ENCODE data around the gene PLXNB2.

PLXNB2 gene

GRCh38 chr22:50236731-50237409, 70.6 kb downstream of the PLXNB2 start (continued):
- TF ChIP-seq ELK4 (IDR thresholded peaks at IDR 0.05; ENCODE audit: borderline replicate concordance, low read depth, low read length) (no peak), SCRT1 (tag by site-specific recombination; IDR thresholded peaks at IDR 0.05; ENCODE audit: borderline replicate concordance) (peak; percentile 12; the same call in 1 of the 2 replicates), GLIS1 (tag by site-specific recombination; IDR thresholded peaks at IDR 0.05) (peak; percentile 63), ZNF654 (tag by site-specific recombination; IDR thresholded peaks at IDR 0.05; ENCODE audit: low read depth) (peak; percentile 21), KLF16 (tag by site-specific recombination; IDR thresholded peaks at IDR 0.05) (no peak), BCL6B (tag by site-specific recombination; IDR thresholded peaks at IDR 0.05) (no peak)

DNA sequence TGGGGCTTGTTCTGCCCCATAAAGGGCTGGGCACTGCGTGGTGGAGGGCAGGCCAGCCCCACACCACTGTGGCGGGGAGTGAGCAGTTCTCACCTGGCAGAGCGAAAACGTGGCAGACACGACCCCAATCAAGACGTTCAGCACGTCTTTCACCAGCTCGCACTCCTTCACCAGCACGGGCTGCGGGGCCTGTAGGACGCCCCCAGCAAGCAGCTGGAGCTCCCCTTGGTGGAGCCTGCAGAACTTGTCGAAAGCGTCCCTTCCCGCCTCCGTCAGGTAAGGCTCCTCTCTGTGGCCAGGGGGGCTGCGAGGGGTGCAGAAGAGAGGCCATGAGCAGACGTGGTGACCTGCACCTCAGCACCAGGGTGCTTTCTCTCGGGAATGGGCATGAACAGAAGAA, 74.2 kb downstream of the PLXNB2 start:
- ChIA-PET POLR2A (interaction anchor here (1.3 kb wide), 1 partner anchor 11 kb away, joined by 4 read pairs; the partner anchor contains the start of gene TUBGCP6), CTCF (interaction anchor here (0.7 to 1.8 kb wide), 5 partner anchors 8 to 198 kb away, joined by 3 to 7 read pairs (median 3); no protein-coding TSS in a partner anchor)
- peaks cover 29 to 71% of the 10 kb centered on the region in 2 experiments for H3K36me3 ChIP-seq (ENCODE audit: control insufficient read depth in 2 of 2, insufficient read depth in 1 of 2, low read length in 2 of 2)
- no peak for TF ChIP-seq SP3 (tag by site-specific recombination; IDR thresholded peaks at IDR 0.05)
- no peak overlapping the region for H3K4me3 ChIP-seq (ENCODE audit: low read depth, low read length)
- no peaks in the 10 kb centered on the region for H3K9me3 ChIP-seq (ENCODE audit: control insufficient read depth, insufficient read depth, low read depth, low read length)
- H3K27ac ChIP-seq (ENCODE audit: extremely low read depth, low read depth, low read length), result no peak overlapping the region
- no peaks in the 10 kb centered on the region for H3K4me1 ChIP-seq (ENCODE audit: control insufficient read depth, insufficient read depth, low read length)

DNA sequence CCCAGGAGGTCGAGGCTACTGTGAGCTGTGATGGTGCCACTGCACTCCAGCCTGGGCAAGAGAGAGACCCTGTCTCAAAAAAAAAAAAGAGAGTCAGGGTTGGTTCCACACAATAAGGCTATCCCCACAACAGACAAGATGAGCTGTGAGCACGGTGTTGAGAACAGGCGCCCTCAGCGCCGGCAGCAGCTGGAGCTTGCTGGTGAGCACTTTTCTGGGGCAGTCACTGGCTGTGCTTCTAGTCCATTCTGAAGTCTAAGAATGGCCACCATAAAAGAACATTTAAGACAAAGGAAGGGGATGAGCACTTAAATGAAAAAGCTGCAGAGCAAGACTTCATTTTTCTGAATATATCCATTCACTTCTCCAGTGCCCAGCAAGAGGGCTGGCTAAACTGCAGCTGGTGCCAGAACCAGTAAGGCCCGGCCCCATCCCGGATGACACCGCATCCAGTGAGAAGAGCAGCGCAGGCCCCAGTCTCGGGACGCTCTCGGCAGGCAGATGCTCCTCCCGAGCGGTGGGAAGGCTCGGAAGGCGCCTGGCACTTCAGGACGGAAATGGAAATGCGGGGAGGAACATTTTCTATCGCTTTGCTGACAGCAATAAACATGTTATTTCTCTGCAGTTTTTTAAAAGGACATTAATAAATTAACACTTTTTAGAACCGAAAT, 74.8 kb downstream of the PLXNB2 start:
- POLR2A ChIA-PET, result interaction anchor here (0.7 to 1.3 kb wide), 2 partner anchors 12 to 110 kb away, joined by 3 to 4 read pairs; partner anchors contain the start of gene TUBGCP6
- H3K9me3 ChIP-seq (ENCODE audit: control insufficient read depth, insufficient read depth, low read depth, low read length), result no peaks in the 10 kb centered on the region
- H3K4me3 ChIP-seq (ENCODE audit: low read depth, low read length), result no peak overlapping the region
- CTCF ChIA-PET, result interaction anchor here (0.7 to 1.8 kb wide), 5 partner anchors 9 to 198 kb away, joined by 3 to 7 read pairs (median 3); no protein-coding TSS in a partner anchor
- no peaks in the 10 kb centered on the region for H3K4me1 ChIP-seq (ENCODE audit: control insufficient read depth, insufficient read depth, low read length)
- no peak overlapping the region for H3K27ac ChIP-seq (ENCODE audit: extremely low read depth, low read depth, low read length)
- peaks cover 23 to 71% of the 10 kb centered on the region in 2 experiments for H3K36me3 ChIP-seq (ENCODE audit: control insufficient read depth in 2 of 2, insufficient read depth in 1 of 2, low read length in 2 of 2)
- no peak for TF ChIP-seq ZNF366 (tag by site-specific recombination; conservative IDR thresholded peaks at IDR 0.05)
- no peak for TF ChIP-seq ZBTB44 (tag by site-specific recombination; IDR thresholded peaks at IDR 0.05)
- no peak for TF ChIP-seq REPIN1 (tag by site-specific recombination; IDR thresholded peaks at IDR 0.05; ENCODE audit: low read depth)
- no peak for TF ChIP-seq ZNF121 (tag by site-specific recombination; IDR thresholded peaks at IDR 0.05)
- TF ChIP-seq SETDB1 (IDR thresholded peaks at IDR 0.05; ENCODE audit: insufficient read length, low read length), result no peak
- TF ChIP-seq ZNF670 (tag by site-specific recombination; IDR thresholded peaks at IDR 0.05; ENCODE audit: low read depth), result no peak
- no peak for TF ChIP-seq ZNF433 (tag by site-specific recombination; IDR thresholded peaks at IDR 0.05; ENCODE audit: low read depth)
- TF ChIP-seq ZNF354C (tag by site-specific recombination; IDR thresholded peaks at IDR 0.05; ENCODE audit: borderline replicate concordance, low read depth), result no peak
- TF ChIP-seq OSR2 (tag by site-specific recombination; IDR thresholded peaks at IDR 0.05), result no peak
- no peak for TF ChIP-seq YY1 (tag by site-specific recombination; IDR thresholded peaks at IDR 0.05)
- TF ChIP-seq ZNF140 (tag by site-specific recombination; IDR thresholded peaks at IDR 0.05), result no peak
- no peak for TF ChIP-seq ZNF2 (tag by site-specific recombination; IDR thresholded peaks at IDR 0.05)
- TF ChIP-seq, protein P1, sequence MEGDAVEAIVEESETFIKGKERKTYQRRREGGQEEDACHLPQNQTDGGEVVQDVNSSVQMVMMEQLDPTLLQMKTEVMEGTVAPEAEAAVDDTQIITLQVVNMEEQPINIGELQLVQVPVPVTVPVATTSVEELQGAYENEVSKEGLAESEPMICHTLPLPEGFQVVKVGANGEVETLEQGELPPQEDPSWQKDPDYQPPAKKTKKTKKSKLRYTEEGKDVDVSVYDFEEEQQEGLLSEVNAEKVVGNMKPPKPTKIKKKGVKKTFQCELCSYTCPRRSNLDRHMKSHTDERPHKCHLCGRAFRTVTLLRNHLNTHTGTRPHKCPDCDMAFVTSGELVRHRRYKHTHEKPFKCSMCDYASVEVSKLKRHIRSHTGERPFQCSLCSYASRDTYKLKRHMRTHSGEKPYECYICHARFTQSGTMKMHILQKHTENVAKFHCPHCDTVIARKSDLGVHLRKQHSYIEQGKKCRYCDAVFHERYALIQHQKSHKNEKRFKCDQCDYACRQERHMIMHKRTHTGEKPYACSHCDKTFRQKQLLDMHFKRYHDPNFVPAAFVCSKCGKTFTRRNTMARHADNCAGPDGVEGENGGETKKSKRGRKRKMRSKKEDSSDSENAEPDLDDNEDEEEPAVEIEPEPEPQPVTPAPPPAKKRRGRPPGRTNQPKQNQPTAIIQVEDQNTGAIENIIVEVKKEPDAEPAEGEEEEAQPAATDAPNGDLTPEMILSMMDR (tag by site-specific recombination; IDR thresholded peaks at IDR 0.05), result no peak
- no peak for TF ChIP-seq SP2 (tag by site-specific recombination; IDR thresholded peaks at IDR 0.05)
- no peak for TF ChIP-seq ZNF544 (tag by site-specific recombination; IDR thresholded peaks at IDR 0.05)
- TF ChIP-seq PRDM1 (tag by site-specific recombination; IDR thresholded peaks at IDR 0.05), result no peak
- TF ChIP-seq HOXD13 (CRISPR knock-in tag; IDR thresholded peaks at IDR 0.05; ENCODE audit: borderline replicate concordance), result no peak
- no peak for TF ChIP-seq SP7 (tag by site-specific recombination; IDR thresholded peaks at IDR 0.05)

All from HEK293 (cell line).